Heart right ventricle (tissue), 16 donors: ENCODE results near the gene CCDC3. TPM values are rescaled to one million over a fixed set of nuclear protein-coding genes. Genes with fewer than 3 reads are reported as not detected.

ENCODE experiments used
- ATAC-seq, 8 donors: fragments of 200-7000 bp; cut with Tn5 transposase; one replicate each; pipeline ENCODE4 v1.9.1; 2020; ENCODE audit warnings: mild to moderate bottlenecking in 8 of 8, moderate library complexity in 8 of 8, moderate number of reproducible peaks in 1 of 8
- DNase-seq, 2 donors: peaks; one replicate each; pipeline ENCODE4 v3.0.0-alpha.2; 2020
- H3K27ac ChIP-seq, 10 donors: fragments of 200-600 bp; sonication (generic) in 2 of 10; one replicate each; pipeline versions ENCODE4 v1.5.0 to v1.8.0; 2020 to 2022; ENCODE audit warnings: mild to moderate bottlenecking in 3 of 10
- H3K27me3 ChIP-seq, 7 donors: fragments of 200-600 bp; one replicate each; pipeline ENCODE4 v1.8.0; 2021 to 2022; ENCODE audit warnings: mild to moderate bottlenecking in 2 of 7
- H3K36me3 ChIP-seq, 9 donors: fragments of 200-600 bp; sonication (generic) in 1 of 9; one replicate each; pipeline versions ENCODE4 v1.5.0 to v1.8.0; 2020 to 2022; ENCODE audit warnings: mild to moderate bottlenecking in 2 of 9
- H3K4me1 ChIP-seq, 9 donors: fragments of 200-600 bp; sonication (generic) in 1 of 9; one replicate each; pipeline versions ENCODE4 v1.5.0 to v1.8.0; 2020 to 2022; ENCODE audit warnings: mild to moderate bottlenecking in 4 of 9
- H3K4me3 ChIP-seq, 10 donors: fragments of 200-600 bp; sonication (generic) in 2 of 10; one replicate each; pipeline versions ENCODE4 v1.5.0 to v1.8.0; 2020 to 2022; ENCODE audit warnings: mild to moderate bottlenecking in 7 of 10, moderate library complexity in 2 of 10
- H3K9me3 ChIP-seq, 11 donors: fragments of 200-600 bp in 10 of 11; sonication (generic) in 2 of 11; one replicate each; pipeline versions ENCODE4 v1.5.0 to v1.8.0; 2013 to 2022; ENCODE audit warnings: mild to moderate bottlenecking in 2 of 11, control low read depth in 1 of 11, moderate library complexity in 1 of 11
- CTCF ChIP-seq, 9 donors: fragments of 200-600 bp; sonication (generic) in 2 of 9; IDR thresholded peaks; one replicate each; pipeline versions ENCODE4 v1.5.0 to v1.8.0; 2021 to 2022; ENCODE audit warnings: antibody characterized with exemption in 9 of 9, mild to moderate bottlenecking in 5 of 9, moderate library complexity in 1 of 9
- WGBS, 2 donors: extraction: QIAGEN DNeasy Blood & Tissue Kit; methylation state at CpG; one replicate each; pipeline ENCODE4 v1.1.7; 2013; ENCODE audit warnings: inconsistent platforms in 1 of 2; 5-methylcytosine and 5-hydroxymethylcytosine counted together
- intact Hi-C, 10 donors: fragments of 100-400 bp; cut with DNase I; formaldehyde crosslinking; loops; one replicate each; pipeline versions ENCODE4 v1.11.1 to v1.14.2; 2022
- polyA plus RNA-seq, 2 donors: library from polyadenylated mRNA; stranded (reverse); fragments of 200-250 nt; gene quantifications; one replicate each; pipeline ENCODE4 v1.2.3, GENCODE V29; 2013
- total RNA-seq, 10 donors: library from RNA; stranded (reverse); fragmentation: NEBNext Ultra II Directional in 3 of 10; extraction: Animal tissue kit (Norgen Biotek cat#: 25700) in 3 of 10; gene quantifications; one replicate each; pipeline versions ENCODE4 v1.2.1 to v1.2.4, GENCODE V29; 2021 to 2023
- donor health status: Arrhythmogenic right ventricular cardiomyopathy.
- donor health status: ischemic (EF 13 %, LVEDD 7.1; RV severe dilation, severe dysfunction).
- donor health status: healthy with polysubstance abuse.
- donor health status: DM: no; HTN: yes; CAD: no.
- donor health status: DM: no; HTN: no; CAD: no.
- donor health status: ischemic (EF 25% LVEDD 6.9; RV normal size, moderate dysfunction).
- donor health status: ischemic (EF 25% LVEDD 5.7; RV mildly dilated, moderate dysfunction).
- donor health status: healthy.
- donor health status: DM: yes; HTN: yes; CAD: no.
- donor health status: Ischemic cardiomyopathy.
- donor health status: ischemic (EF 35%, LVEDD 5.7; RV mildly dilated, moderate dysfunction).
- donor health status: nonischemic (EF 11% LVEDD 7.7; RV severe dilation, severe dysfunction).
- donor health status: DM: yes; HTN: yes; CAD: no.
- donor health status: PGD.
- donor health status: ischemic (EF 29% LVEDD 5.4; RV normal size, mild dysfunction).
- donor health status: nonischemic (EF 23%, LVEDD 6.1; RV moderate dilation, normal function).

The CCDC3 gene
- total and polyA plus RNA-seq, 12 donors = 2.6 to 14.3 (median 6.9) TPM

- 74 to 81% methylated on average over 5 of the region's 5 CpGs for WGBS, 2 donors
- Histone ChIP-seq H3K9me3 (no peaks in the 10 kb centered on the region), H3K27ac (no peak overlapping the region), H3K4me1 (peaks cover 0 to 18% (median 0%) of the 10 kb centered on the region in 9 donors), H3K27me3 (peaks cover 0 to 28% (median 16%) of the 10 kb centered on the region in 7 donors), H3K36me3 (no peaks in the 10 kb centered on the region), H3K4me3 (no peak overlapping the region)
- intact Hi-C loops = no loop called here
- TF ChIP-seq CTCF (IDR thresholded peaks at IDR 0.05) = no peak
- ATAC-seq (no peak), DNase-seq (no peak)
Observed at GRCh38 chr10:12975906-12976305, 25.6 kb downstream of the CCDC3 start.

GRCh38 chr10:12975266-12975665, 26.2 kb downstream of the CCDC3 start:
- 85 to 88% methylated on average over 3 of the region's 3 CpGs for WGBS, 2 donors
- DNase-seq (no peak), ATAC-seq (peak in 1 of 8 donors; percentile 18)
- Histone ChIP-seq H3K9me3 (no peaks in the 10 kb centered on the region), H3K4me1 (peaks cover 0 to 14% (median 0%) of the 10 kb centered on the region in 9 donors), H3K27me3 (peaks cover 0 to 23% (median 10%) of the 10 kb centered on the region in 7 donors), H3K36me3 (no peaks in the 10 kb centered on the region), H3K4me3 (no peak overlapping the region), H3K27ac (no peak overlapping the region)
- intact Hi-C loops = no loop called here
- peak in 3 of 9 donors; percentile 6 to 24 (median 6) for TF ChIP-seq CTCF (IDR thresholded peaks at IDR 0.05)

- Histone ChIP-seq H3K36me3 (no peaks in the 10 kb centered on the region), H3K9me3 (no peaks in the 10 kb centered on the region), H3K27ac (no peak overlapping the region), H3K4me1 (peaks cover 0 to 12% (median 0%) of the 10 kb centered on the region in 9 donors), H3K4me3 (no peak overlapping the region), H3K27me3 (peaks cover 0 to 19% (median 4%) of the 10 kb centered on the region in 7 donors)
- intact Hi-C loops = no loop called here
- no peak for TF ChIP-seq CTCF (IDR thresholded peaks at IDR 0.05)
- ATAC-seq = no peak
- DNase-seq = no peak
- WGBS, 2 donors = 86 to 89% methylated on average over 14 of the region's 14 CpGs
Observed at GRCh38 chr10:12974491-12975199, 26.9 kb downstream of the CCDC3 start.

GRCh38 chr10:12974078-12974477, 27.4 kb downstream of the CCDC3 start:
- H3K9me3 ChIP-seq = no peaks in the 10 kb centered on the region
- WGBS, 2 donors = 51 to 56% methylated on average over 9 of the region's 9 CpGs
- no peak for DNase-seq
- no peak overlapping the region for H3K4me3 ChIP-seq
- intact Hi-C loops = no loop called here
- H3K36me3 ChIP-seq = no peaks in the 10 kb centered on the region
- H3K27me3 ChIP-seq = peaks cover 0 to 13% (median 0%) of the 10 kb centered on the region in 7 donors
- TF ChIP-seq CTCF (IDR thresholded peaks at IDR 0.05) = no peak
- ATAC-seq = peak in 4 of 8 donors; percentile 39 to 59 (median 51)
- no peak overlapping the region for H3K27ac ChIP-seq
- peaks cover 0 to 12% (median 0%) of the 10 kb centered on the region in 9 donors for H3K4me1 ChIP-seq
